DOHH2 (cell line): ENCODE data around the gene PILRA.

Experiments
- H3F3A ChIP-seq: fragments of 200-600 bp; sonication (generic), shearing (Covaris generic); 2 replicates; pipeline ENCODE4 v1.6.0; 2016; ENCODE audit warnings: antibody characterized with exemption, mild to moderate bottlenecking; ENCODE audit not compliant: control insufficient read depth, insufficient read depth
- H3K27ac ChIP-seq: fragments of 200-600 bp; sonication (generic); 2 replicates; pipeline ENCODE4 v1.5.1; 2014; ENCODE audit warnings: low read depth, mild to moderate bottlenecking, low read length, moderate library complexity
- H3K27me3 ChIP-seq: fragments of 200-600 bp; sonication (generic); 2 replicates; pipeline ENCODE4 v1.6.1; 2014; ENCODE audit warnings: mild to moderate bottlenecking, low read length, mixed read lengths; ENCODE audit not compliant: control insufficient read depth
- H3K36me3 ChIP-seq: fragments of 200-600 bp; sonication (generic); 2 replicates; pipeline ENCODE4 v1.6.1; 2014; ENCODE audit warnings: mild to moderate bottlenecking, low read length, moderate library complexity, mixed read lengths; ENCODE audit not compliant: control insufficient read depth
- H3K4me1 ChIP-seq: fragments of 200-600 bp; sonication (generic); 2 replicates; pipeline ENCODE4 v1.6.1; 2014; ENCODE audit warnings: mild to moderate bottlenecking, low read length, mixed read lengths; ENCODE audit not compliant: control insufficient read depth
- H3K4me2 ChIP-seq: fragments of 200-600 bp; sonication (generic); 2 replicates; pipeline ENCODE4 v1.6.0; 2014; ENCODE audit warnings: mild to moderate bottlenecking, low read length, moderate library complexity
- H3K4me3 ChIP-seq: fragments of 200-600 bp; sonication (generic); 2 replicates; pipeline ENCODE4 v1.5.1; 2014; ENCODE audit warnings: mild to moderate bottlenecking, low read length, mixed read lengths
- H3K79me2 ChIP-seq: fragments of 200-600 bp; sonication (generic); 2 replicates; pipeline ENCODE4 v1.6.1; 2014; ENCODE audit warnings: mild to moderate bottlenecking, low read length, mixed read lengths; ENCODE audit not compliant: control insufficient read depth
- H3K9me2 ChIP-seq: fragments of 200-600 bp; sonication (generic); replicated peaks from 2 replicates; pipeline ENCODE4 v1.6.1; 2014; ENCODE audit warnings: mild to moderate bottlenecking, low read length, mixed read lengths; ENCODE audit not compliant: control insufficient read depth
- H3K9me3 ChIP-seq: fragments of 200-600 bp; sonication (generic); 2 replicates; pipeline ENCODE4 v1.6.1; 2014; ENCODE audit warnings: antibody characterized with exemption, low read length, mixed read lengths; ENCODE audit not compliant: control insufficient read depth, insufficient read depth
- H4K20me1 ChIP-seq: fragments of 200-600 bp; sonication (generic); 2 replicates; pipeline ENCODE4 v1.6.0; 2014; ENCODE audit warnings: low read depth, mild to moderate bottlenecking, antibody characterized with exemption, low read length, moderate library complexity; ENCODE audit not compliant: control insufficient read depth, insufficient read depth
- EZH2phosphoT487 ChIP-seq: fragments of 200-600 bp; sonication (generic); IDR thresholded peaks from 2 replicates; pipeline ENCODE4 v1.6.1; 2017; ENCODE audit warnings: borderline replicate concordance, mild to moderate bottlenecking, antibody characterized with exemption, low read length, moderate library complexity, mixed read lengths
- TF ChIP-seq, protein P1 (sequence below): fragments of 200-600 bp; sonication (generic); IDR thresholded peaks from one replicate; pipeline ENCODE4 v1.5.1; 2014; ENCODE audit warnings: antibody characterized with exemption, mild to moderate bottlenecking, low read depth, low read length; ENCODE audit not compliant: poor library complexity, severe bottlenecking

Gene PILRA

DNA sequence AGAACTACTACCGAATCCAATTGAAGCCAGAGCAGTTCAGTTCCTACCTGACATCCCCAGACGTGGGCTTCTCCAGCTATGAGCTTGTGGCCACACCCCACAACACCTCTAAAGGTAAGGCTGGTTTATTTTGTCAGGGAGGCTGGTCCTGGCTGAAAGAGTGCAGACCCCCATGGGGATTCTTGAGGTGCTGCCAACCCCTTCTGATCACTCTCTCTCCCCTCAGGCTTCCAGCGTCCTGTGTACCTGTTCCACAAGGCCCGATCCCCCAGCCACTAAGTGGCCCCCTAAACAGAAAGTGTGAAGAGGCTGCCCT, 59.9 kb downstream of the PILRA start:
- H3F3A ChIP-seq = peaks cover 52% of the 10 kb centered on the region
- TF ChIP-seq, protein P1, sequence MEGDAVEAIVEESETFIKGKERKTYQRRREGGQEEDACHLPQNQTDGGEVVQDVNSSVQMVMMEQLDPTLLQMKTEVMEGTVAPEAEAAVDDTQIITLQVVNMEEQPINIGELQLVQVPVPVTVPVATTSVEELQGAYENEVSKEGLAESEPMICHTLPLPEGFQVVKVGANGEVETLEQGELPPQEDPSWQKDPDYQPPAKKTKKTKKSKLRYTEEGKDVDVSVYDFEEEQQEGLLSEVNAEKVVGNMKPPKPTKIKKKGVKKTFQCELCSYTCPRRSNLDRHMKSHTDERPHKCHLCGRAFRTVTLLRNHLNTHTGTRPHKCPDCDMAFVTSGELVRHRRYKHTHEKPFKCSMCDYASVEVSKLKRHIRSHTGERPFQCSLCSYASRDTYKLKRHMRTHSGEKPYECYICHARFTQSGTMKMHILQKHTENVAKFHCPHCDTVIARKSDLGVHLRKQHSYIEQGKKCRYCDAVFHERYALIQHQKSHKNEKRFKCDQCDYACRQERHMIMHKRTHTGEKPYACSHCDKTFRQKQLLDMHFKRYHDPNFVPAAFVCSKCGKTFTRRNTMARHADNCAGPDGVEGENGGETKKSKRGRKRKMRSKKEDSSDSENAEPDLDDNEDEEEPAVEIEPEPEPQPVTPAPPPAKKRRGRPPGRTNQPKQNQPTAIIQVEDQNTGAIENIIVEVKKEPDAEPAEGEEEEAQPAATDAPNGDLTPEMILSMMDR = no peak
- no peak for TF ChIP-seq EZH2phosphoT487
- peak overlapping the region; percentile 80 for H3K27ac ChIP-seq
- no peaks in the 10 kb centered on the region for H3K9me2 ChIP-seq
- peaks cover 69% of the 10 kb centered on the region for H3K79me2 ChIP-seq
- H3K4me3 ChIP-seq = peak overlapping the region; percentile 77; the same call in 1 of the 2 replicates
- peaks cover 64% of the 10 kb centered on the region for H3K36me3 ChIP-seq
- peaks cover 11% of the 10 kb centered on the region; the same call in 1 of the 2 replicates for H4K20me1 ChIP-seq
- no peaks in the 10 kb centered on the region for H3K9me3 ChIP-seq
- no peaks in the 10 kb centered on the region for H3K27me3 ChIP-seq
- peak overlapping the region; percentile 83 for H3K4me2 ChIP-seq
- H3K4me1 ChIP-seq = peaks cover 60% of the 10 kb centered on the region

DNA sequence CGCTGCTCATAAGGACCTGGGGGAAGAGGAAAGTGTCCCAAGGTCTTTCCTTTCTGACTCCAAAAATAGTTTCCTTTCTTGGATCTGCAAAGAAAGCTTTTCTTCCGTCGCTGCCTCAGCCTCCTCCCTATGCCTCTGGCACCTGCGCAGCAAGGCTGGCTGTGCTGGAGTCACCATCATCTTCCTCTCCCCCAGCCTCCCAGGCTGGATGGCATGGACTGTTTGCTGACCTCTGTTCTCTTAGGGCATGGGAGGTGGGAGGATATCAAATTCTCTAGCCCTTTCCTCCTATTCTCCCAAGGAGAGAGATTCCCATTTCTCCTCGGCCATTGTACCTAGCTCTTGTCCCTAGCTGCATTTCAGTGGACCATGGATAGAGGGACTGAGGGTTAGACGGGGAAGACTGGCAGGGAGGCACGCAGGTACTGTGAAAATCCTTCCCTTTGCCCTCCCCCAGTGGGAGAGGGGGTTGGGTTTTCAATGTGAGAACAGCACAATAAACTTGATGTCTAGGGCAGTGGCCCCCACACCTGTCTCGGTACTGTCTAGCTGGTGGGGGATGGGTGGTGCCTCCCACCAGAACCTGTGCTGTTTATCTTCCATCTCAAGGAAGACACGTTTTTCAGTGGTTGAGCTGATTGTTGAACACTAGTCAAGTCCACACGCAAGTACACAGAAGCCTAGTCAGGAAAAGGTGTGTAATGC, 60.5 kb downstream of the PILRA start:
- Histone ChIP-seq H3F3A (peaks cover 55% of the 10 kb centered on the region), H3K4me3 (peak overlapping the region; percentile 77), H3K79me2 (peaks cover 69% of the 10 kb centered on the region), H3K9me2 (no peaks in the 10 kb centered on the region), H4K20me1 (peaks cover 11% of the 10 kb centered on the region; the same call in 1 of the 2 replicates), H3K36me3 (peaks cover 64% of the 10 kb centered on the region), H3K27ac (peak overlapping the region; percentile 80), H3K4me2 (peak overlapping the region; percentile 83), H3K9me3 (no peaks in the 10 kb centered on the region), H3K4me1 (peaks cover 60% of the 10 kb centered on the region), H3K27me3 (no peaks in the 10 kb centered on the region)
- TF ChIP-seq, protein P1 = no peak
- no peak for TF ChIP-seq EZH2phosphoT487

DNA sequence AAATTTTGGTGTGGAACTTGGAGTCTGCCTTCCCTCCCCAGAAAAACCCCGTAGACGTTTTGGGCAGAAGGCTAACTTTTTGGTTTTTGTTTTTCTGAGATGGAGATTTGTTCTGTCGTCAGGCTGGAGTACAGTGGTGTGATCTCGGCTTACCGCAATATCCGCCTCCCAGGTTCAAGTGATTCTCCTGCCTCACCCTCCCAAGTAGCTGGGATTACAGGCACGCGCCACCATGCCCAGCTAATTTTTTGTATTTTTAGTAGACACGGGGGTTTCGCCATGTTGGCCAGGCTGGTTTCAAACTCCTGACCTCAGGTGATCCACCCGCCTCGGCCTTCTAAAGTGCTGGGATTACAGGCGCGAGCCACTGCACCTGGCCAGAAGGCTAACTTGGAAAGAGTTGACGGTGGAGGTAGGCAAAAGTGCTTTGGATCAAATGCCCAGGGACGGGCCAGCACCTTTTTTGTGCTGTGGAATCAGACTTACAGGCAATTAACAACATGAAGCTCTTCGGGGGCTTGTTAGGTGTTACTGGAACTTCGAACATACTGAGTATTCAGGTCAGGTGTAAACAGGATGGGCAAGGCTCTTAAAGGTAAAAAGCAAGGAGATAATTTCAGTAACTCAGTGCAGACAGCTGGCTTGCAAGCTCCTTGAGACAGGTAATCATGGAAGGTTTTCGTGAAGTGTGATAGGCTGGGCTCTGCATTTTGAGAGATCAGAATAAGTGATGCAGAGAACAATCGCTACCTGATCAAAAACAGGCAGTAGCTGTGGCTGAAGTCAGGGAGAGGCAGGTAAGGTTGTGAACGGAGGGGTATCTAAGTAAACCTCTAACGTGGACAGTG, 61.2 kb downstream of the PILRA start:
- Histone ChIP-seq H3K36me3 (peaks cover 64% of the 10 kb centered on the region), H3K4me1 (peaks cover 60% of the 10 kb centered on the region), H3F3A (peaks cover 55% of the 10 kb centered on the region), H3K4me3 (peak overlapping the region; percentile 77), H4K20me1 (peaks cover 11% of the 10 kb centered on the region; the same call in 1 of the 2 replicates), H3K27ac (peak overlapping the region; percentile 80), H3K79me2 (peaks cover 69% of the 10 kb centered on the region), H3K9me2 (no peaks in the 10 kb centered on the region), H3K27me3 (no peaks in the 10 kb centered on the region), H3K4me2 (peak overlapping the region; percentile 83), H3K9me3 (no peaks in the 10 kb centered on the region)
- TF ChIP-seq, protein P1 = no peak
- TF ChIP-seq EZH2phosphoT487 = no peak
